GM12864 (cell line): ENCODE measurements around the gene SHC3.

Experiments used
- DNase-seq: peaks from one replicate; pipeline ENCODE4 v3.0.0-alpha.2; 2011; ENCODE audit warnings: low read depth
- H3K4me3 ChIP-seq: 2 replicates; pipeline ENCODE4 v1.5.1; 2011; ENCODE audit warnings: mild to moderate bottlenecking, low read depth, low read length, control low read depth
- TF ChIP-seq, protein P1 (sequence below): IDR thresholded peaks from 2 replicates; pipeline ENCODE4 v1.5.1; 2011; ENCODE audit warnings: low read depth, mild to moderate bottlenecking, moderate library complexity, low read length, control low read depth, inconsistent platforms; ENCODE audit errors: missing control alignments

The SHC3 gene

DNA sequence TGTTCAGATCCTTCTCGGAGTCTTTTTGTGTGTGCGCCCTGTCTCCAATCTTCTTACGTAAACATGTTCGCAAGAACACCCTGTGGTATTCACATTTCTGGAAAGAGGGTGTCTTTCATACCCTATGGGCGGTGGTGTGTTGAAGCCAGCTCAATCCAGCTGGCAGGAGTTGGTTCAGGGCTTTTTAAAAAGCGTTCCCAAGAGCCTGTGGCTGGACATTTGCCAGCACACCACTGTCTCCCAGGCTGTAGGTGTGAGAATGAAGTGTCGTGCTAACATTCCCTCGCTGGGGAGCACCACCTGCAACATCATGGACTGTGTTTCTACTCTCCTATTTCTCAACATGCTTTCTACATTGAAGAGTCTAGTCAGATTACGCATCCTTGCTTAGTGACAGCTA is 135.6 kb downstream of the SHC3 start:
- H3K4me3 ChIP-seq: no peak overlapping the region
- TF ChIP-seq, protein P1, sequence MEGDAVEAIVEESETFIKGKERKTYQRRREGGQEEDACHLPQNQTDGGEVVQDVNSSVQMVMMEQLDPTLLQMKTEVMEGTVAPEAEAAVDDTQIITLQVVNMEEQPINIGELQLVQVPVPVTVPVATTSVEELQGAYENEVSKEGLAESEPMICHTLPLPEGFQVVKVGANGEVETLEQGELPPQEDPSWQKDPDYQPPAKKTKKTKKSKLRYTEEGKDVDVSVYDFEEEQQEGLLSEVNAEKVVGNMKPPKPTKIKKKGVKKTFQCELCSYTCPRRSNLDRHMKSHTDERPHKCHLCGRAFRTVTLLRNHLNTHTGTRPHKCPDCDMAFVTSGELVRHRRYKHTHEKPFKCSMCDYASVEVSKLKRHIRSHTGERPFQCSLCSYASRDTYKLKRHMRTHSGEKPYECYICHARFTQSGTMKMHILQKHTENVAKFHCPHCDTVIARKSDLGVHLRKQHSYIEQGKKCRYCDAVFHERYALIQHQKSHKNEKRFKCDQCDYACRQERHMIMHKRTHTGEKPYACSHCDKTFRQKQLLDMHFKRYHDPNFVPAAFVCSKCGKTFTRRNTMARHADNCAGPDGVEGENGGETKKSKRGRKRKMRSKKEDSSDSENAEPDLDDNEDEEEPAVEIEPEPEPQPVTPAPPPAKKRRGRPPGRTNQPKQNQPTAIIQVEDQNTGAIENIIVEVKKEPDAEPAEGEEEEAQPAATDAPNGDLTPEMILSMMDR: no peak
- no peak for DNase-seq

DNA sequence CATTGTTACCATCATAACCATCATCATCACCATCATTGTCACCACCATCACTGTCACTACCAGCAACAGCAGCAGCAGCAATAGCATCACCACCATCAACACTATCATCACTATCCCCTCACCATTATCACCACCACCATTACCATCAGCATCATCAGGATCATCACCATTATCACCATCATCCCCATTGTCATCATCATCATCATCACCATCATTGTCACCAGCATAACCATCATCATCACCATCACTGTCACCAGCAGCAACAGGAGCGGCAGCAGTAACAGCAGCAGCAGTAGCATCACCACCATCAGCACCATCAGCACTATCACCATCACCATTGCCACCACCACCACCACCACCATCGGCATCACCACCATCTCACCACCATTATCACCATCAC is 139.0 kb downstream of the SHC3 start:
- no peak for DNase-seq
- H3K4me3 ChIP-seq: no peak overlapping the region
- TF ChIP-seq, protein P1: no peak

GRCh38 chr9:89039104-89039465 is 139.5 kb downstream of the SHC3 start:
- no peak overlapping the region for H3K4me3 ChIP-seq
- no peak for DNase-seq
- TF ChIP-seq, protein P1: no peak

DNA sequence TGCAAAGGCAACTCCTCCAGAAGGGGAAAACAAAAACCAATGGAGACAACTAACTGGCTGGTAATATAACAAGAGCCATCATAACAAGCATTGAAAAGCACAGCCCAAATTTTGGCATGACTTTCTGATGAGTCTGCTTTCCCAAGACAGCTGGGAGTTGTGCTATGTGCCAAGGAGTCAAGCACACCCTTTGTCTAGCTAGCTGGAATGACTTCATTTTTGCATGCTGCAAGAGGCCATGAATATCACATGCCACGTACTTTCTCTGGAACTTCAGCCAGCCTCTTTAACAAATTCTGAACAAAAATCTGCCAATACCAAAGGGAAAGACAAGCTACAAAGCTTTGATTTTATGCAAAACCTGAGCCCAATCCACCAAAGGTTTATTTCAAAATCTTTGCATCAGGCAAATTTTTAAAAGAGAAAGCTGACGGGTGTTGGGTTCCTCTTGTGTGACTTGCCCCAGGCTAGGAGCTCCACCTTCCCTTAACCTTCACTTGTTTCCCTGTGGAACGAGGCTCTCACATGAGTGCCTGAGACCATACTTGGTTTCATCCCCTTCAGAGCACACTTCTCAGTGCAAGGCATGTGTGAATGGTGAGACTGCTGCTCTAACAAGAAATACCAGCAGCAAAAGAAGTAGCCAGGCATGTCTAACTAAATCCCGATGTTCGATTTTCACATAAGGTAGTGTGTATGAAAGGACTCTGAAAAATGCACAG is 140.1 kb downstream of the SHC3 start:
- no peak for DNase-seq
- TF ChIP-seq, protein P1: no peak
- no peak overlapping the region for H3K4me3 ChIP-seq

DNA sequence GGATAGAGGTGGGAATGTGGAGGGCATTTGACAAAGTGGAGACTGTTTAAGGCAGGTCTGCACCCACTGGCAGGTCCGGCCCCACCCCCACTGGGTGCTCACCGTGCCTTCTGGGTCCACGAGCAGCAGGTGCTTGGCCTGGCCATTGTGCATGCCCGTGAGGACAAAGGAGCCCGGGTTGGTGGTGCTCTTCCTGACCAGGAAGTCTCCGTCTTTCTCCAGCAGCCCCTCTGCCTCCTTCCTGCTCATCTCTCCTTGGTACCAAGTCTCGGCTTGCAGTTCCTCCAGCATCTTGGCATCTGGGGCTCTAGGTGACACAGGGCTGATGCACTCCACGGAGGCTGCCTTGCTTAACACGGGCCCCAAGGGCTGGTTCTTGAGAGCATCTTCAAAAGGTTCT is 140.7 kb downstream of the SHC3 start:
- TF ChIP-seq, protein P1: no peak
- no peak overlapping the region for H3K4me3 ChIP-seq
- DNase-seq: no peak

DNA sequence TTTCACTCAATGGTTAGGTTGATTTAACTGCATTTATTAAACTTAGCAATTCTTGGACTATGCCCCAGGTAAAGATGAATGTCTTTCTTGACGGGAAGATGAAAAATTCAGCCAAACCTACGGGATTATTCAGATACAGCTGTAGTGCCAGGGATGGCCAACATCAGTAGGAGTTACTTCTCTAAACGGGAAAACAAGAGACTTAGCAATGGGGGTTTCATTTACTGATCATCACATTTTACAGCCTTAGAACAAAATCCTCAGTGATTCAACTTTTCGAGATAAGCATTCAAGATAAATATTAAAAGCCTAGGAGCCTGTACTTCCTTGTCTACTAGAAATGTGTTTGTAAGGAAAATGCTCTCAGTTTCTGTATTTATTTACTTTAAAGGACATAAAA is 141.3 kb downstream of the SHC3 start:
- DNase-seq: no peak
- TF ChIP-seq, protein P1: no peak

DNA sequence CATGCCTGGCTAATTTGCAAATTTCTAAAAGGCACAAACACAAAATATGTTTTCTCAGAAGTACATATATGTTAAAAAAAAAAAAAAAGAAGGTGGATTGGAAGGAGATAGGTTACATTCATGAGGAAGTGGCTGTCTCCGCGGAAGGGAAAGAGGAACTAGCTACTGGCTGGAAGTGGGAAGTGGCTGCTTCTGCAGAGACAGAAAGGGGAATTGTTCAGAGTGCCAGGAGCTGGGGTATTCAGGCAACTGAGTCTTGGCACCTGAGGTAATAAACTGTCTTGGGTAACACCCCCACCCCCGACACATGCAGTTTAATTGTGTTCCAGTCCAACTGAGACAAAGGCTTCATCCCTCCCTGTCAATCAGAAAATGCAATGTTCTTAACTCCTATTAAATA is 141.7 kb downstream of the SHC3 start:
- no peak for DNase-seq

More for the DNA sequence above, 141.3 kb downstream of the SHC3 start:
- H3K4me3 ChIP-seq: no peak overlapping the region

More for the DNA sequence above, 141.7 kb downstream of the SHC3 start:
- no peak overlapping the region for H3K4me3 ChIP-seq
- TF ChIP-seq, protein P1: no peak
